ENCODE data around the gene MYLK2. TPM values are rescaled to one million over a fixed set of nuclear protein-coding genes. Genes with fewer than 3 reads are reported as not detected.
"Not testable (repeated sequence)": the region's sequence is repeated elsewhere in the genome, so short reads cannot be mapped to it uniquely, and the experiment has no call there.

MYLK2 gene
- total RNA-seq, 4 donors from 2014 or later: 0.57 TPM; not detected in 3

GRCh38 chr20:31823360-31824124 lies 4.4 kb downstream of the MYLK2 start:
- peaks cover 0 to 10% (median 3%) of the 10 kb centered on the region in 4 donors for H3K4me1 ChIP-seq
- no peaks in the 10 kb centered on the region for H3K9me3 ChIP-seq
- TF ChIP-seq, protein P1, sequence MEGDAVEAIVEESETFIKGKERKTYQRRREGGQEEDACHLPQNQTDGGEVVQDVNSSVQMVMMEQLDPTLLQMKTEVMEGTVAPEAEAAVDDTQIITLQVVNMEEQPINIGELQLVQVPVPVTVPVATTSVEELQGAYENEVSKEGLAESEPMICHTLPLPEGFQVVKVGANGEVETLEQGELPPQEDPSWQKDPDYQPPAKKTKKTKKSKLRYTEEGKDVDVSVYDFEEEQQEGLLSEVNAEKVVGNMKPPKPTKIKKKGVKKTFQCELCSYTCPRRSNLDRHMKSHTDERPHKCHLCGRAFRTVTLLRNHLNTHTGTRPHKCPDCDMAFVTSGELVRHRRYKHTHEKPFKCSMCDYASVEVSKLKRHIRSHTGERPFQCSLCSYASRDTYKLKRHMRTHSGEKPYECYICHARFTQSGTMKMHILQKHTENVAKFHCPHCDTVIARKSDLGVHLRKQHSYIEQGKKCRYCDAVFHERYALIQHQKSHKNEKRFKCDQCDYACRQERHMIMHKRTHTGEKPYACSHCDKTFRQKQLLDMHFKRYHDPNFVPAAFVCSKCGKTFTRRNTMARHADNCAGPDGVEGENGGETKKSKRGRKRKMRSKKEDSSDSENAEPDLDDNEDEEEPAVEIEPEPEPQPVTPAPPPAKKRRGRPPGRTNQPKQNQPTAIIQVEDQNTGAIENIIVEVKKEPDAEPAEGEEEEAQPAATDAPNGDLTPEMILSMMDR (IDR thresholded peaks at IDR 0.05): no peak
- TF ChIP-seq POLR2A (IDR thresholded peaks at IDR 0.05): no peak
- DNase-seq: no peak
- no peaks in the 10 kb centered on the region for H3K27me3 ChIP-seq
- H3K4me3 ChIP-seq: no peak overlapping the region
- H3K36me3 ChIP-seq: no peaks in the 10 kb centered on the region
- H3K27ac ChIP-seq: no peak overlapping the region

DNA sequence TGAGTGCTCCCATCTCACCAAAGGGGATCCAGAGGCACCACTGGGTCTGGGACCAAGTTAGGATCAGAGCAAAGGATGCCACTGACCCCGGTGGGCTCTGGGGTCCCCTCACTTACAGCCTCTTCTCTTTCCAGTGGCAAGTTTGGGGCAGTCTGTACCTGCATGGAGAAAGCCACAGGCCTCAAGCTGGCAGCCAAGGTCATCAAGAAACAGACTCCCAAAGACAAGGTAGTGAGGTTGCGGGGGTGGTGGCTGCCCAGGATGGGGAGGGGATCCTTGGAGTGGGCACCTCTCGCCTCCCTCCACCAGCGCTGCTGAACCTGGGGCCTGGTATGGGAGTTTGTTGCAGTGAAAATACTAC lies 4.9 kb downstream of the MYLK2 start:
- Histone ChIP-seq H3K4me1 (peaks cover 0 to 10% (median 3%) of the 10 kb centered on the region in 4 donors), H3K4me3 (no peak overlapping the region), H3K36me3 (no peaks in the 10 kb centered on the region), H3K9me3 (no peaks in the 10 kb centered on the region), H3K27me3 (no peaks in the 10 kb centered on the region), H3K27ac (no peak overlapping the region)
- DNase-seq: no peak
- TF ChIP-seq POLR2A (IDR thresholded peaks at IDR 0.05): no peak
- TF ChIP-seq, protein P1 (IDR thresholded peaks at IDR 0.05): no peak

- Histone ChIP-seq H3K9me3 (no peaks in the 10 kb centered on the region), H3K27me3 (no peaks in the 10 kb centered on the region), H3K4me3 (no peak overlapping the region), H3K4me1 (peaks cover 0 to 10% (median 3%) of the 10 kb centered on the region in 4 donors), H3K27ac (no peak overlapping the region), H3K36me3 (no peaks in the 10 kb centered on the region)
- TF ChIP-seq, protein P1 (IDR thresholded peaks at IDR 0.05): no peak
- no peak for TF ChIP-seq POLR2A (IDR thresholded peaks at IDR 0.05)
- no peak for DNase-seq
Observed at GRCh38 chr20:31824554-31825313, 5.6 kb downstream of the MYLK2 start.

DNA sequence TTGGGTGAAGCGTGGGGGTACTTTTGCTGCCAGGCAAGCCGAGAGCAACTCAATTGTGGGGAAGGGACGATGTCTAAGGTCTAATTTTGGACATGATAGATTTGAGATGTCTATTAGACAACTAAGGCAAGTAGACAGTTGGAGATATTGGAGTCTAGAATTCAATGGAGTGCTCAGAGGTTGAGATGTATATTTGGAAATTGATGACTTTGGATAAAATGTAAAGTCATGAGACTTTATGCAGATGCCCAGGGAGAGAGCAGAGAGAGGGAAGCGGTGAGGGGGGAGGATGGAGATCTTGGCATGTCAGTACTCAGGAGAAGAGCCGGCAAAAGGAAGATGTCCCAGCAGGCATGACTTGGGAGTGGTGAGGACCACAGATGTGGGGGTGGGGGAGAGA lies 6.9 kb downstream of the MYLK2 start:
- DNase-seq: peak in 1 of 3 donors; percentile 34
- H3K4me3 ChIP-seq: no peak overlapping the region
- H3K27ac ChIP-seq: no peak overlapping the region
- H3K27me3 ChIP-seq: no peaks in the 10 kb centered on the region
- H3K36me3 ChIP-seq: no peaks in the 10 kb centered on the region
- no peaks in the 10 kb centered on the region for H3K9me3 ChIP-seq
- TF ChIP-seq, protein P1 (IDR thresholded peaks at IDR 0.05): no peak
- TF ChIP-seq POLR2A (IDR thresholded peaks at IDR 0.05): no peak
- H3K4me1 ChIP-seq: peaks cover 0 to 10% (median 3%) of the 10 kb centered on the region in 4 donors

GRCh38 chr20:31827059-31827458 lies 7.9 kb downstream of the MYLK2 start:
- H3K4me3 ChIP-seq: no peak overlapping the region
- peak in 1 of 3 donors; percentile 2 for DNase-seq
- no peak for TF ChIP-seq POLR2A (IDR thresholded peaks at IDR 0.05)
- TF ChIP-seq, protein P1 (IDR thresholded peaks at IDR 0.05): no peak

GRCh38 chr20:31828016-31828415 lies 8.9 kb downstream of the MYLK2 start:
- not testable (repeated sequence) for H3K27ac ChIP-seq, H3K27me3 ChIP-seq, DNase-seq, H3K4me3 ChIP-seq, H3K9me3 ChIP-seq, H3K4me1 ChIP-seq, H3K36me3 ChIP-seq

More at GRCh38 chr20:31827059-31827458, 7.9 kb downstream of the MYLK2 start:
- Histone ChIP-seq H3K27me3 (no peaks in the 10 kb centered on the region), H3K9me3 (no peaks in the 10 kb centered on the region), H3K27ac (no peak overlapping the region), H3K36me3 (no peaks in the 10 kb centered on the region), H3K4me1 (peaks cover 0 to 10% (median 3%) of the 10 kb centered on the region in 4 donors)
